Subcutaneous adipose tissue (tissue), 4 donors: ENCODE measurements around the gene RPA3. TPM values are rescaled to one million over a fixed set of nuclear protein-coding genes. Genes with fewer than 3 reads are reported as not detected.

Source experiments
- CTCF ChIP-seq: fragments of 450-650 bp; IDR thresholded peaks from one replicate; pipeline ENCODE4 v1.5.1; 2016; ENCODE audit warnings: low read depth, mild to moderate bottlenecking, control low read depth, antibody characterized with exemption, moderate library complexity
- total RNA-seq, 4 donors: library from RNA; depleted of rRNA; stranded (reverse); fragments of >200 nt; gene quantifications; one replicate each; pipeline ENCODE4 v1.1.0, GENCODE V29; 2016

RPA3 gene
- total RNA-seq, 4 donors from 2014 or later, result 10.5 to 22.7 (median 16.9) TPM

GRCh38 chr7:7681936-7682329, 36.5 kb downstream of the RPA3 start:
- no peak for TF ChIP-seq CTCF

- no peak for TF ChIP-seq CTCF
Observed at GRCh38 chr7:7681191-7681935, 37.0 kb downstream of the RPA3 start.

- TF ChIP-seq CTCF, result no peak
Observed at GRCh38 chr7:7675686-7676085, 42.7 kb downstream of the RPA3 start.

GRCh38 chr7:7673240-7673550, 45.2 kb downstream of the RPA3 start:
- TF ChIP-seq CTCF, result no peak

GRCh38 chr7:7672545-7673239, 45.7 kb downstream of the RPA3 start:
- no peak for TF ChIP-seq CTCF

GRCh38 chr7:7671361-7671760, 47.0 kb downstream of the RPA3 start:
- no peak for TF ChIP-seq CTCF

GRCh38 chr7:7670490-7670889, 47.9 kb downstream of the RPA3 start:
- TF ChIP-seq CTCF, result no peak
